ENCODE results near the gene VIPAS39.

- no peak for TF ChIP-seq ISL1 (CRISPR knock-in tag; IDR thresholded peaks at IDR 0.05)
- no peak for TF ChIP-seq TOX (CRISPR knock-in tag; IDR thresholded peaks at IDR 0.05; ENCODE audit: borderline replicate concordance)
- TF ChIP-seq PATZ1 (CRISPR knock-in tag; IDR thresholded peaks at IDR 0.05; ENCODE audit: borderline replicate concordance) = no peak
- TF ChIP-seq ZFP30 (CRISPR knock-in tag; IDR thresholded peaks at IDR 0.05) = no peak
- TF ChIP-seq ZNF565 (CRISPR knock-in tag; conservative IDR thresholded peaks at IDR 0.05; ENCODE audit: low read depth) = no peak
- TF ChIP-seq CREB5 (CRISPR knock-in tag; IDR thresholded peaks at IDR 0.05; ENCODE audit: low read depth) = no peak
- no peak for TF ChIP-seq GLIS3 (CRISPR knock-in tag; IDR thresholded peaks at IDR 0.05)
- TF ChIP-seq ZFP3 (CRISPR knock-in tag; IDR thresholded peaks at IDR 0.05) = no peak
These were observed 27.9 kb upstream of the VIPAS39 start for GRCh38 chr14:77485256-77485655.

All from SK-N-SH treated with all-trans-retinoic acid at 6 μM for 48 hours (cell line).